GM18508 (cell line): ENCODE results near the gene CCSER1.
"Not testable (repeated sequence)": the region's sequence is repeated elsewhere in the genome, so short reads cannot be mapped to it uniquely, and the experiment has no call there.

Experiments
- ATAC-seq: cut with Tn5 transposase; IDR thresholded peaks from one replicate; pipeline ENCODE4 v1.9.1; 2021; ENCODE audit warnings: moderate number of reproducible peaks; ENCODE audit not compliant: insufficient read depth, unreplicated experiment

Gene CCSER1

DNA sequence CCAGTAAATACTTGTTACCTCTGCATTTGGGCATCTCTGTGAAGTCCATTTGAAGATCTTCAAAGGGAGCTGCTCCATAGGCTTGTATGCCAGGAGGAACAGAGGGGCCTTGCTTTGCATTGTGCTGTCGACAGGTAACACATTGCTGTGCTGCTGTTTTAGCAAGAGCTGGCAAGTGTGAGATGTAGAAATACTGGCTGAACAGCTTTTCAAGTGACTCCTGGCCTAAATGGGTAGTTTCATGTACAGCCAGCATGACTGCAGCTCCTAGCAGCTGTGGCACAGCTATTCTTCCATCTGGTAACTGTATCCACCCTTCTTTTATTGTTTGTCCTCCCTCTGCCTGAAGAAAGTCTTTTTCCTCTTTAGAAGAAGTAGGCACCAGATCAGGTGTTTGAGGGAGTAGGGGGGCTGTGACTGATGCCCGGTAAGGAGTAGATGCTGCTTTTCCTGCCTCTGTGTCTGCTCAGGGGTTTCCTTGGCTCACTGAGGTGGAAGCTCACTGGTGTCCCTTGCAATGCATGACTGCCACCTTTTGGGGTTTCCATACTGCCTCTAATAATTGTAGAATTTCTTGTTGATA, 965.3 kb downstream of the CCSER1 start:
- ATAC-seq, result no peak

DNA sequence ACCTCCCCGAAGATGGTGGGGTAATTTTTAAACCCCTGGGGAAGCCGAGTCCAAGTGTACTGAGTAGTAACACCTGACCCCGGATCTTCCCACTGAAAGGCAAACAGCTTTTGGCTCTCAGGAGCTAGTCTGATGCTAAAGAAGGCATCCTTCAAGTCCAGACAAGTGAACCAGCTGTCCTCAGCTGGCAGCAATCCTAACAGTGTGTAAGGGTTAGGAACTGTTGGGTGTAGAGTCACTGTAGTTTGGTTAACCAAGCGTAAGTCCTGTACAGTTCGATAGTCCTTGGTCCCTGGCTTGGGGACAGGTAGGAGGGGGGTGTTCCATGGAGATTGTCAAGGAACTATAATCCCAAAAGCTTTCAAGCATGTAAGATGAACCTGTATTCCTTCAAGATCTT, 967.0 kb downstream of the CCSER1 start:
- not testable (repeated sequence) for ATAC-seq

DNA sequence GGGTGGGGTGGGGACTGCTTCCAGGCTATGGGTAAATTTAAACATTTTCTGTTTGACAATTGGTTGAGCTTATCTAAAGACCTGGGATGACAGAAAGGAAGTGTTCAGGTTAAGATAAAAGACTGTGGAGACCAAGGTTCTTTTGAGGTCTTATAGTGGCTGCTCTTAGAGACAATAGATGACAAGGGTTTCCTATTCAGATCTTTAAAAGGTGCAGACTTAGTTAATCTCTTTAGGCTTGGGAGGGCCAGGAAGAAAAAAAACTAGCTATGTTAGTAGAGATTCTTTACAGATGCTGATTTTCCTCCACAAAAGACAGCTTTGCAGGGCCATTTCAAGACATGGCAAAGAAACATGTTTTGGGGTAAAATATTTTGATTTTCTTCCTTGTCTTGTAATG, 972.5 kb downstream of the CCSER1 start:
- ATAC-seq, result no peak

DNA sequence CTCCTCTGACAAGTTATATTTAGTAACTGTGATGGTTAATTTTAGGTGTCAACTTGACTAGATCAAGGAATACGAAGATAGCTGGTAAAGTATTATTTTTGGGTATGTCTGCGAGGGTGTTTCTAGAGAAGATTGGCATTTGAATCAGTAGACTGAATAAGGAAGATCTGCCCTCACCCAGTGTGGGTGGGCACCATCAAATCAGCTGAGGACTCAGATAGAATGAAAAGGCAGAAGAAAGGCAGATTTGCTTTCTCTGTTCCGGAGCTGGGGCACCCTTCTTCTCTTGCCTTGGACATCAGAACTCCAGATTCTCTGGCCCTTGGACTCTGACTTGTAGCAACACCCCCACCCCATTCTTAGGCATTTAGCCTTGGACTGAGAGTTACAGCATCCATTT, 981.6 kb downstream of the CCSER1 start:
- no peak for ATAC-seq

DNA sequence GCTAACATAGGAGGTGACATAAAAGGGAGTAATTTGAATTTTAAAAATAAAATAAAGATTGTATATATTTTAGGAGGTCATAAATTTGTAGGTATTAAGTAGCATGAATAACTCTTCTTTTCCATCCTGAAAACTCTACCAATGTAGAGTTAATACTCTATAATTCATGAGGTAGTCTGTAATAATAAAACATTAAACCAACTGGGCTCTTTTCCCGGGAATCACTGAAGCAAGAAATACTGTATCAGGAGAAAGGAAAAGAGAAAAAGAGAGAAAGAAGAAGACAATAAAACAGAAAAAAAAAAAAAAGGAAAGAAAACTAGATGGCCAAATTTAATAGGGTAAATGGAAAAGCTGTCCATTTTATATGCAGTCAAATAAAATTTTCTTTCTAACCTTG, 984.4 kb downstream of the CCSER1 start:
- no peak for ATAC-seq

DNA sequence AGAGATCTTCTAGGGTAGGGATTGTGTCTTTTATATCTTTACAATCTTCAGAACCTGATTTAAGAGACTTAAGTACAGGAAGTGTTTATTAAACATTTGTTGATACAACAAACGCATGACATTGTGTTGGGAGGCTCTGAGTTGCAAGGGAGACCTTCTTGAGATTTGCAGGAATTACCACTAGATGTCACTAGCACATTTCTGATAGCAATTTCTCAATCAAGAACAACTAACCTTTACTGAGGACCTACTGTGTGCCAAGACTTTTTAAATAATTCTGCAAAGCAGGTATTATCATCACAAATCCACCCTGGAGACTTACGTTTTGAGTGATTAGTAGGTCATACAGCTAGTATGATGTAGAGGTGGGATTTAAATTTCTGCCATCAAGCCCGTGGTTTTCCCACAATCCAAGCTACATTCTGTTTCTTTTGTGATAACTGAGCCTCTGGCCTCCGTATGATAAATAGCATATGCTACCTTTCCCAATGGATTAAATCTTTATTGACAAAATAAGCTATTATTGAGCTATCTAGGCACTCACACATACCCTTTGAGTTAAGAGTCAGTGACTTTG, 986.0 kb downstream of the CCSER1 start:
- ATAC-seq, result no peak

DNA sequence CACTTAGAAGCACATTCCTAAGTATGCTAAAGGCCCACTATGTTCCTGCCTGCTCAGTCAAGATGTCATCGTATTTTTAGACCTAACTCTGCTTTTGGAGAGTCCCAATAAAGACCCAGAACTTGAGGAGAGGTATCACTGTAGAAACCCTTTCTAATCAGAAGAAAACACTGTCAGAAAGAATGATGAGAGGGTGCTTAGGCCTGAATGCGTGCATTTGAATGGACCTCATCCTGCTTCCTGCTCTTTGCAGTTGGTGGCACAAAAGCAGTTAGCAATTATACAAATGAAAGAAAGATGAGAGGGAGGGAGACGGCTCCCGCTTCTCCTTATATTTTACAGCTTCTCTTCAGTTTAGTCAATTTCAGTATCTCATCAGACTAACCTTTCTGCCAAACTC, 987.2 kb downstream of the CCSER1 start:
- no peak for ATAC-seq

DNA sequence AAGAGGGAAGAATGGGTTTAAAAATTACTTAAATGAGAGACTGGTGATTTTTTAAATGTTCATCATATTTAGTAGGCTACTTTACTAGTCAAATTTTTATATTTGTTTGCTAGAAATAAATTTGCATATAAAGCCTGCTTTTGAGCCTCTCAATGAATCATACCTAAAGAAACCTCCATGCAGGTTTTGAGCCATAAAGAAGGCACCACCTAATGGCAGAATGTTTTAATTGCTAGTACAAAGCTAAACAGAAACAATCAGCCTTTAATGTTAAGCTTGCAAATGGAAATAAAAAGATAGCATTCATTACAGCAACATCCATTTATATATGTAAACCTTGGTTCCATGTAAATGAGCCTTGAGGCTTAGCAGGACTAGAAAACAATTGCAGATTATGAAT, 989.7 kb downstream of the CCSER1 start:
- no peak for ATAC-seq

DNA sequence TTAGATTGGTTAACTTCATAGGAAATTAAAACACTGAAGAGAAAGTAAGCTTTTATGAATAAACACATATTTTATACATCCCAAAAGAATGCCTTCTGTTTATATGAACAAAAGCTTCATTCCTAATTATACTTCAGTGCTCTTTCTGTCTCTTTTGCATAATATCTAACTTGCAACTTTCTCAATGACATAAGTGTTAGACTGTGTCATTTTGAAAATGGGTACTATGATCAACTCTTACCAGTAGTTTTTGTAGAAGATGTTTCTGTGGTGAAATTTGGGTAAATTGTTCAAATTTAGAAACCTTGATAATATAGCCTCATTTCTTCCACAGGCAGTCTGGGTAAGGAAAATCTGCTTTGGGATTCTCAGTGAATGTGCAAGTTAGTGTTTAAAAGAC, 991.4 kb downstream of the CCSER1 start:
- ATAC-seq, result peak; percentile 81

DNA sequence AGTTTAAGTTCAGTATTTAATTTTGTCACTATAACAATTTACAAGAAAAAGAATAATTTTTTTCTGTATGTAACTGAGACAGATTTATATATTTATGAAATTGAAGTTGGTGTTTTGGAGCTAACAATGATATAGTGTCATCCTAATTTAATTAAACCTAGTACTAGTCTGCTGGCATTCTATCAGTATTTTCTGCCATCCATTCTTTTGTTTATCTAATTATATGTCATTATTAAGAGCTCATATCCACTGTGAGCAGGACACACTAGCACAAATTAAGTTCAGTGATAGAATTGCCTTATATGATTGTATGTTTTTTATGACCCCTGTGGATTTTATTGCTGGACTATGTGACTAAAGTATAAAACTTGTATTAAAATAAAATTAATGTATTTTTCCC, 996.5 kb downstream of the CCSER1 start:
- ATAC-seq, result no peak

DNA sequence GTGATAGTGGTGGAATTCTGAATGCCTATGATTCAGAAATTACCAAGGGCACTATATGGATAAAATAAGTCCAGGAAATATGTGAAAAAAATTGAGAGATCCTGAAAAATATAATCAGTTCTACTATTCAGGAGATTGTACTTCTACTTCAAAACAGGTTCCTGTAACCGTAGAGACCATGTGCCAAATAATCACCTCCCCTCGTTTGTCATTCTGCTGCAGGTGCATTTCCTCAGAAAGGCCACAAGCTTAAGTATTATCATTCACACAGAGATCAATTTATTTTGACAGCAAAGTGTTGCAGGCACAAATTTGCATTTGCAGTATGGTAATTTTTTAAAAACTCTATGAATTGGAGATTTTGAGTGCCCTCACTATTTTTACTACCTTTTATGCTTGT, 1000.0 kb downstream of the CCSER1 start:
- ATAC-seq, result no peak

DNA sequence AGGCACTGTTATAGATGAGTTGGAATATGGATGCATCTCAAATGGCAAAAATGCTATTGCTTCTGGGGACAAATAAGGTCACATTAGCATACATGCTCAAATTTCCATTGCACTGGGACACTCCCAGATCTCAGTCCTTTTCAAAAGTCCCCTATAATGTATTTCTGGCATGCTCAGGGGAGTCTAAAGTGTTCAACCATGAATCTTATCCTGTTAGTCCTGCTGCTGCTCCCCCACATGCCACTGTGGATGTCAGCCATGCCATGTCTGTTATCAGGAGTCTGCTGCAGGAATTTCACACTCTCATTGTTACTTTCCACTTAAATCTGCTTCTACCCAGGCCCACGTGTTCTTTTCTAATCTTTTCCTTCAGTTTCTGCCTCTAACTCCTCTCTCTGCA, 1000.6 kb downstream of the CCSER1 start:
- no peak for ATAC-seq

DNA sequence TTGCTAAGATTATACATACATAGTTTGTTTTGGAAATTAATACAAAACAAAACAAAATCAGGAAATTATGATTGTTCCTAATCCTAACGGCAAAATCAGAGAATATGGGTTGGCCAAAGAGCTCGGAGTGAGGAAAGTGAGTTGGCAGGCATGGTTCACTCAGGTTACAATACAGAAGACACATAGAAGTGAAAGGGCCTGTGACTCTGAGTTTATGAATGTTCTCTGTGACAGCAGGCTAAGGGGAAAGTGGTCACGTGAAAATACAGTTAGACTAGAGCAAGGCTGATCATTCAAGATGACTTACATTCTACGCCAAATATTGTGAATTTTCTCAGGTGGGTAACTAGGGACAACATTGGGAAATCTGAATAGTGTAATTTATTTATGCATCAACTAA, 1001.3 kb downstream of the CCSER1 start:
- ATAC-seq, result no peak

DNA sequence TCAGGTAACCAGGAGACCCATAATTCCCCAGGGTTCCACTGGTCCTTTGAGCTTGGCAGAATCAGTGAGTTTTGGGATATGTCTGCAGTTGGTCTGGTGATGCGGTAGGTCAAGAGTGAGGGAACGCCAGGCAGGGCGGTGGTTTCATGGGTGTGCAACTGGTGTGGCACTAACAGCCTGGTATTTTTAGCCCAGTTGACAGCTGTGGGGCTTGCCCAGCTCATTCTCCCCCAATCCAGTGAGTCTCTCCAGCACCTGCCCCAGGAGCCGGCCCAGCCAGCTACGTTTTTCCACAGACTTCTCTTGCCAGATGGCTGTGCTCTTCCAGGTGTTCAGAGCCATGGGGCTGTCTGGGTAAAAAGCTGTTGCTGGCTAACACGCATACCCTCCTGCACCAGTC, 1019.9 kb downstream of the CCSER1 start:
- ATAC-seq, result no peak

DNA sequence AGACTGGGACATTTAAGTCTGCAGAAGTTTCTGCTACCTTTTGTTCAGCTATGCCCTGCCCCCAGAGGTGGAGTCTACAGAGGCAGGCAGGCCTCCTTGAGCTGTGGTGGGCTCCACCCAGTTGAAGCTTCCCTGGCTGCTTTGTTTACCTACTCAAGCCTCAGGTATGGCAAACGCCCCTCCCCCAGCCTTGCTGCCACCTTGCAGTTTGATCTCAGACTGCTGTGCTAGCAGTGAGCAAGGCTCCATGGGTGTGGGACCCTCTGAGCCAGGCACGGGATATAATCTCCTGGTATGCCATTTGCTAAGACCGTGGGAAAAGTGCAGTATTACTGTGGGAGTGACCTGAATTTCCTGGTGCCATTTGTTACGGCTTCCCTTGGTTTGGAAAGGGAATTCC, 1026.8 kb downstream of the CCSER1 start:
- ATAC-seq, result not testable (repeated sequence)

DNA sequence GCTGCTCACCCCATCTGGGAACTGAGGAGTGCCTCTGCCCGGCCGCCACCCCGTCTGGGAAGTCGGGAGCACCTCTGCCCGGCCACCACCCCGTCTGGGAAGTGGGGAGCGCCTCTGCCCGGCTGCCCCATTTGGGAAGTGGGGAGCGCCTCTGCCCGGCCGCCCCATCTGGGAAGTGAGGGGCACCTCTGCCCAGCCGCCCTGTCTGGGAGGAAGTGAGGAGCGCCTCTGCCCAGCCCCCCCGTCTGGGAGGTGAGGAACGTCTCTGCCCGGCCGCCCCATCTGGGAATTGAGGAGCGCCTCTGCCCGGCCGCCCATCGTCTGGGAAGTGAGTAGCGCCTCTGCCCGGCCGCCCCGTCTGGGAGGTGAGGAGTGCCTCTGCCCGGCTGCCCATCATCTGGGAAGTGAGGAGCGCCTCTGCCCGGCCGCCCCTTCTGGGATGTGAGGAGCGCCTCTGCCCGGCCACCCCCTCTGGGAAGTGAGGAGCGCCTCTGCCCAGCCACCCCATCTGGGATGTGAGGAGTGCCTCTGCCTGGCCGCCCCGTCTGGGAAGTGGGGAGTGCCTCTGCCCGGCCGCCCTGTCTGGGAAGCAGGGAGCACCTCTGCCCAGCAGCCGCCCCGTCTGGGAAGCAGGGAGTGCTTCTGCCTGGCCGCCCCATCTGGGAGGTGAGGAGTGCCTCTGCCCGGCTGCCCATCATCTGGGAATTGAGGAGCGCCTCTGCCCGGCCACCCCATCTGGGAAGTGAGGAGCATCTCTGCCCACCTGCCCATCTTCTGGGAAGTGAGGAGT, 1040.9 kb downstream of the CCSER1 start:
- not testable (repeated sequence) for ATAC-seq

DNA sequence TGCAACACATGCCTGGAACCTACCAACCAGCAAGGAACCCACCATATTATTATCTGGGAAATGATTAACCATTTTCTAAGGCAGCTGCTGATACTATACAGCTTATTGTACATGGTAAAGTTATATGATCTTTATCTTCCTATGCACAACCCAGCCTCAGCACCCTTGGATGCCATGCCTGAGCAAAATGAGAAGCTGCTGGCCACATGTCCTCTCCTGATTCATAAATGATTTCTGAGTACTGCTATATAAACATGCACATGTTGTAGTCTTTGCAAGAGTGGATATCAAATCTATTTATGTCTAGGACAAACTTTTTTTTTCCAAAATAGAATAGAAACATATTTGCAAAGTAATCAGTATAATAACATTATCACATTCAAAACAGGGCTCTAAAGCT, 1043.6 kb downstream of the CCSER1 start:
- ATAC-seq, result no peak

DNA sequence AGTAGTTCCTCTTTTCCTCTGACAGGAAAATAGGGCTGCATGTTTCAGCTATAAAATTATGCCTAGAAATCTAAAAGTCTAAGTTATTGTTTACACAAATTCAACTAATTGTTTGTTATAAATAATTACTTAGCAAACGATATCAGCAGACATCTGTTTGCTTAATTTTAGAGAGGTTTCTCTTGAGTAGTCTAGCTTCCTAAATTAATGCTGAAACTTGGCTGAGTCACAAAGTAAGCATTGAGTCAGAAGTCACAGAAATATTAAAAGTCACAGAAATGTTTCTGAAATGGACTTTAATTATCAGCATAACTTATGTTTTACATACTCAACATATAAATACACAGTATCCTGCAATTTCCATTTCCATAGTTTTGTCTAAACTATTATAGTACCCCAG, 1044.0 kb downstream of the CCSER1 start:
- ATAC-seq, result no peak

DNA sequence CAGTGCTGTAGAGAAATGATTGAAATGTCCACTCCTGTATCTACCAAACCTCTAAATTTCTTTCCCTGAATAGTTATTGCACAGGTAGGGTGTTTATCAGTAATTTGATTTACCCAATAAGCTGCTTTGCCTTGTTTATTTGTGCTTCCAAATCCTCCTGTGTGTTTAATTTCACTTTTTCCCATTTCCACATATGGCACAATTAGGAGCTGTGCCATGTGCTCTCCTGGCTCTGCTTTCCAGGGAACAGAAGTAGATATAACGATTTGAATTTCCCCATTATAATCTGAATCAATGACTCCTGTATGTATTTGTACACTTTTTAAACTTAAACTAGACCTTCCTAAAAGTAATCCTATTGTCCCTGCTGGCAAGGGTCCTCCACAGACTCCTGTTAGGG, 1057.9 kb downstream of the CCSER1 start:
- not testable (repeated sequence) for ATAC-seq

DNA sequence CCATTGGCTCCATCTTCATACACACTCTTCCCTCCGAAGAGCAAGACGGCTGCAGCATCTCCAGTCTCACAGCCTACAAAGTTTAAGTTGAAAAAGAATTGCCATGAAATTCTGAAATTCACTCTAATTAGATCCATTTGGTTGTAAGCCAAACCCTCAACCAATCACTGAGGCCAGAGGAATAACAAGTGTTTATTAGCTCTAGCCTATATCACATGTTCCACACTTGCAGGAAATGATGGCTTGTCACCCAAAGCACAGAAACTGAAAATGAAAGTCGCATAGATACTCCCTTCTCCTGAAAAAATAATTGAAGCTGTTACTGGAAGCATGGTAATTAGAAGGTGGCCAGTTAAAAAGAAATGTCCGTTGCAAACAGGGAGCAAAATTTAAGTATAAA, 1071.8 kb downstream of the CCSER1 start:
- no peak for ATAC-seq

DNA sequence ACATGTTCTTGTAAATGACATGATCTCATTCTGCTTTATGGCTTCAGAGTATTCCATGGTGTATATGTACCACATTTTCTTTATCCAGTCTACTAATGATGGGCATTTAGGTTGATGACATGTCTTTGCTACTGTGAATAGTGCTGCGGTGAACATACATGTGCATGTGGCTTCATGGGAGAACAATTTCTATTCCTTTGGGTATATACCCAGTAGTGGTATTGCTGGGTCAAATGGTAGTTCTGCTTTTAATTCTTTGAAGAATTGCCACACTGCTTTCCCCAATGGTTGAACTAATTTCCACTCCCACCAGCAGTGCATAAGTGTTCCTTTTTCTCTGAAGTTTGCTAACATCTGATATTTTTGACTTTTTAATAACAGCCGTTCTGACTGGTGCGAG, 1080.3 kb downstream of the CCSER1 start:
- no peak for ATAC-seq

DNA sequence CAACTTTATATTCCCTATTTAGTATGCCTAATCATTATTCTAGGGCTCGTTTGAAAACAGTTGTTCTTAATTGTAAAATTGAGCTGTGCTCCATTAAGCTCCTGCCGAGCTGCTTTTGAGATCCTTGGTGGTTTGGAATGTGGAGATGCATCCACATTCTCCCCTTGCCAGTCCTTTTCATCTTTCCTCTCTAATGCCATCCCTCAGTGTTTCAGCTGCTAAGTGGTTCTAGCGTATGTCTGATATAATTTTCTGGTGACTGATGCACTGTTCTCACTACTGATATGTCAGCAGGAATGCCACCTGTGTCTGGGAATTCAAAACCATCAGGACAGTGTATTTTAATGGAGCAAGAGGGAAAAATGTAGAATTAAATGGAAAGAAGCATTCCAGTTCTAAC, 1085.0 kb downstream of the CCSER1 start:
- ATAC-seq, result no peak
